ENCODE measurements around the gene NEXN.

Gene NEXN

GRCh38 chr1:77888781-77889642, 588 bp downstream of the NEXN start:
- peak overlapping the region; percentile 96 to 97 for H3K4me3 ChIP-seq
- peaks cover 7 to 14% (median 12%) of the 10 kb centered on the region in 3 donors for H3K36me3 ChIP-seq
- H3K27me3 ChIP-seq, result no peaks in the 10 kb centered on the region
- no peaks in the 10 kb centered on the region for H3K9me3 ChIP-seq
- intact Hi-C loops (cut with DNase I; ENCODE audit: low total_unique reads), result loop anchor here (10.0 kb wide), 1 partner anchor 54 kb away; no protein-coding TSS in a partner anchor
- H3K4me1 ChIP-seq, result peaks cover 0 to 69% (median 9%) of the 10 kb centered on the region in 4 donors
- peak overlapping the region; percentile 97 to 98 for H3K27ac ChIP-seq
- TF ChIP-seq CTCF (IDR thresholded peaks at IDR 0.05), result no peak
- peak; percentile 28 to 72 for DNase-seq

- TF ChIP-seq CTCF (IDR thresholded peaks at IDR 0.05), result no peak
- Histone ChIP-seq H3K27ac (peak overlapping the region; percentile 97 to 98), H3K9me3 (no peaks in the 10 kb centered on the region), H3K36me3 (peaks cover 7 to 21% (median 19%) of the 10 kb centered on the region in 3 donors), H3K27me3 (no peaks in the 10 kb centered on the region), H3K4me3 (peak overlapping the region; percentile 96 to 97), H3K4me1 (peaks cover 0 to 75% (median 9%) of the 10 kb centered on the region in 4 donors)
- no peak for DNase-seq
- intact Hi-C loops (cut with DNase I; ENCODE audit: low total_unique reads), result loop anchor here (10.0 kb wide), 1 partner anchor 55 kb away; no protein-coding TSS in a partner anchor
Observed at GRCh38 chr1:77889671-77890070, 1.2 kb downstream of the NEXN start.

- DNase-seq, result no peak
- Histone ChIP-seq H3K27ac (peak overlapping the region; percentile 97 to 98), H3K9me3 (no peaks in the 10 kb centered on the region), H3K36me3 (peaks cover 7 to 31% (median 21%) of the 10 kb centered on the region in 3 donors), H3K27me3 (no peaks in the 10 kb centered on the region), H3K4me3 (peak overlapping the region; percentile 96 to 97), H3K4me1 (peaks cover 0 to 75% (median 11%) of the 10 kb centered on the region in 4 donors)
- intact Hi-C loops (cut with DNase I; ENCODE audit: low total_unique reads), result no loop called here
- no peak for TF ChIP-seq CTCF (IDR thresholded peaks at IDR 0.05)
Observed at GRCh38 chr1:77891200-77891599, 2.8 kb downstream of the NEXN start.

- Histone ChIP-seq H3K4me1 (peaks cover 0 to 68% (median 8%) of the 10 kb centered on the region in 4 donors), H3K4me3 (no peak overlapping the region), H3K9me3 (no peaks in the 10 kb centered on the region), H3K36me3 (peaks cover 0 to 11% (median 0%) of the 10 kb centered on the region in 3 donors), H3K27me3 (no peaks in the 10 kb centered on the region), H3K27ac (peak overlapping the region; percentile 20 to 21)
- intact Hi-C loops (cut with DNase I; ENCODE audit: low total_unique reads), result loop anchor here (5.0 kb wide), 1 partner anchor 77 kb away; no protein-coding TSS in a partner anchor
- no peak for DNase-seq
- no peak for TF ChIP-seq CTCF (IDR thresholded peaks at IDR 0.05)
Observed at GRCh38 chr1:77899647-77900320, 11.4 kb downstream of the NEXN start.

- no peaks in the 10 kb centered on the region for H3K9me3 ChIP-seq
- peaks cover 0 to 70% (median 7%) of the 10 kb centered on the region in 4 donors for H3K4me1 ChIP-seq
- intact Hi-C loops (cut with DNase I; ENCODE audit: low total_unique reads), result loop anchor here (5.0 kb wide), 1 partner anchor 78 kb away; no protein-coding TSS in a partner anchor
- H3K27me3 ChIP-seq, result no peaks in the 10 kb centered on the region
- peak in 1 of 2 donors; percentile 37 for DNase-seq
- peak overlapping the region; percentile 13 to 21 for H3K27ac ChIP-seq
- peak; percentile 55 to 67 for TF ChIP-seq CTCF (IDR thresholded peaks at IDR 0.05)
- no peak overlapping the region for H3K4me3 ChIP-seq
- peaks cover 0 to 3% (median 0%) of the 10 kb centered on the region in 3 donors for H3K36me3 ChIP-seq
Observed at GRCh38 chr1:77900687-77901293, 12.4 kb downstream of the NEXN start.
